GM21737 (cell line): Measurements from ENCODE around the gene KCNF1.

ENCODE experiments used
- ATAC-seq: cut with Tn5 transposase; IDR thresholded peaks from one replicate; pipeline ENCODE4 v1.9.1; 2021; ENCODE audit warnings: mild to moderate bottlenecking, moderate library complexity; ENCODE audit not compliant: unreplicated experiment

Gene KCNF1

DNA sequence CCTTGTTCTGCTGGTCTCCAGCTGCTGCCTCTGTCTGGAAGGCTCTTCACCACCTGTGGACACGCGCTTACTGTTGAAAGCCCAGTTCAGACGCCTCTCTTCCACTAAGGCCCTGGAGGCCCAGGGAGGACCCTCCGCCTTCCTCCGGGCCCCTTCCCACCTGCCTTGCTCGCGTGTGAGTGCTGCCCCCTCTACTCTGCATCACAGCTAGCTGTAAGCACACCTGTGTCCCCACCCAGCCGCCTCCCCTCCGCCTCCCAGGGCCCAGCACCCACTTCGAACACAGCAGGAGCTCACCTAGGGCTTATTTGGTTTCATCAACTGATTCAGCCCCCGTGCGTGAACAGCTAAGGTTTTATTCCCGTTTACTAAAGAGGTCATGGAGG, 49.7 kb downstream of the KCNF1 start:
- no peak for ATAC-seq

- no peak for ATAC-seq
Observed at GRCh38 chr2:10962004-10962403, 50.3 kb downstream of the KCNF1 start.

- ATAC-seq = no peak
Observed at GRCh38 chr2:10963155-10963554, 51.4 kb downstream of the KCNF1 start.
